GM18858 (cell line): ENCODE data around the gene ITGB2.

Source experiments
- ATAC-seq: cut with Tn5 transposase; IDR thresholded peaks from one replicate; pipeline ENCODE4 v1.9.1; 2021; ENCODE audit not compliant: unreplicated experiment

Gene ITGB2

DNA sequence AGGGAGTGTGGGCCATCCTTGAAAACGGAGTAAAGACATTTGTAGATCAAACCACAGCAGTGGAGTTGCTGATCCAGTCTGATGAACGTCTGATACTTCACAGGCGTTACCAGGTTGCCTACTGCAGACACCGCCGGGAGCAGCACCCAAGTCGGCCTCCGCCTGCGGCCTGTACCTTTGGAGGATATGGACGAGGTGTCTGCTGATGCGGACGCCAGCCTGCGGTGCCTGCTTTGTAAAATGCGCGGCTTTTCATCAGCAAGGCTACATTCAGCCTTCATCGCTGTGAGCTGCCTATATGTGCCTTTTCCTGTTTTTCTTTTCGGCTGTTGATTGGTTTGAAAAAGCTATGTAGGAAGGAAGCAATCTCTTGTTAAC is 35.1 kb upstream of the ITGB2 start:
- no peak for ATAC-seq

DNA sequence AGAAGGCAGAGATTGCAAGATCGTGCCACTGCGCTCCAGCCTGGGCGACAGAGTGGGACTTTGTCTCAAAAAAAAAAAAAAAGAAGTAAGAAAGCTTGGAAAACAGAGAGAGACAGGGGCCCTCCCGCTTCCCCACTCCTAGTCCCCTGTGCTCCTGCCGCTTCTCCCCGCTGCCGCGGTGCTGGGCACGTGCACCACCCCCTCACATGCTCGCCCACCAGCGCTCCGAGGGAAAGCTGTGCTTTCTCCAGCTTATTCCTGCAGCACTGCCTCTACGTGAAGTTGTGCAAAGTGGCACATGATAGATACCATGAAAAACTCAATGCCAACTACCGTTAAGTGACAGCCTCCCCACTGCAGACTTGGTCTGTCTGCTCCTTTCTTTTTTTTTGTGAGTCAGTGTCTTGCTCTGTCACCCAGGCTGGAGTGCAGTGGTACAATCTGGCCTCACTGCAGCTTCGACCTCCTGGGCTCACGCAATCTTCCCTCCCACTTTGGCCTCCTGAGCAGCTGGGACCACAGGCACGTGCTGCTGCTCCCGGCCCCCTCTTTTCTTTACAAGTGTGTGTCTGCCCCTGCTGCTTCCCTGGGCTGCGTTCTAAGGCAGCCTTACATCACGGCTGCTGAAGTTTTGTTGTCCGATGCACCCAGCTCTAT is 34.6 kb upstream of the ITGB2 start:
- ATAC-seq = no peak

DNA sequence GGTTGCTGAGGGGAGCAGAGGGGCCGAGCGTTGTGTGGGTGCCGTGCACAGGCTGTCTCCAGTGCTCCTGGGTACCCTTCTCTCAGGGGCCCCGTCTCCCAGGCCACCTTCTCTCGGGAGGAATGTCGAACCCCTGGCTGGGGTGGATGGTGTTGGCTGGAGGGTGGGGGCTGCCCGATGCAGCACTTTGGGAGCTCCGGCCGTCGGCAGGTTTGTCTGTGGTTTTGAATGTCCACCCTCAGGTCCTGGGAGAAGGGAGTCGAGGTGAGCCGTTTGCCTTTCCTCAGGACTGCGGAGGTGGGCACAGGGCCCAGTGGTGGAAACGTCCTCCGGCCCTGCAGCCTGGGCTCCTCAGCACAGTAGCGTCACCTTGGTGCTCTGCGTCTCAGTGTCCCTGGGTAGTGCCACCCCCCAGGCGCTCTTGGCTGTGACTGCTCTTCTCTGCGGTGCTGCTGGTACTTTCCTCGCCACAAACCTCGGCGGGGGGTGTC is 33.6 kb upstream of the ITGB2 start:
- ATAC-seq = no peak

- no peak for ATAC-seq
These were observed 32.9 kb upstream of the ITGB2 start for GRCh38 chr21:44953628-44954021.

- ATAC-seq = no peak
These were observed 32.4 kb upstream of the ITGB2 start for GRCh38 chr21:44952929-44953627.

DNA sequence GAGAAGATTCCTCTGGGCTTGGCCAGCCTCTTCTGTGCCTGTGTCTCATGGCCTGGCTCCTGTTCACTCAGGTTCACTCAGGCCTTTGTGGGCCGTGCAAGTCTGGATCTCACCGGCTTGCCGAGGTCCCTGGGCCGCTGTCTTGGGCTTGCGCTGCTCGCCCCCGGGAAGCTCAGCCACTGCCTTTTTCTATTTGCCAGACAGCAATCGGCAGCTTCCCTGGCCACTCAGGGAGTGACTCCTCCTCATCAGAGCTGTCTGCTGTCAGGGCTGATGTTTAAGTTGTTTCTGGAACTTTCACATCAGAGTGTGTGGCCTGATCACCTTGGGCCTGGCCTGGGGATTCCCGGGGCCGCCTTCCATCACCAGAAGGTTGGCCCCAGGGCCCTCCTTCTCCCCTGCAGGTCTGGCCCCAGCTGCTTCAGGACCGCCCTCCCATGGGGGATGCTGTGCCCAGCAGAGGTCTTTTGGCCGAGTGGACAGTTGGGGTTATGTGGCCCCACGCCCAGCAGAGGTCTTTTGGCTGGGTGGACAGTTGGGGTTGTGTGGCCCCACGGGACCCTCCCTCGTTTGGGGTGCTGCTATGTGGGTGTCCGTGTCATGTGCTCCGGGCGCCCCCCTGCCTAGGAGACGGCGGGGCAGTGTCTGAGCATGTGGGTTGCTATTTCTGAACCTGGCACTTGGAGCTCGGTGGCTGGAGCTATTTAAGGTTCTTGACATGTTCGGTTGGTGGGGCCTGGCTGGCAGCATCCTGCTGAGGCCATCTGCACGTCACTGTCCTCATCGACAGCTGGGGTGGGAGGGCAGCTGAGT is 31.6 kb upstream of the ITGB2 start:
- no peak for ATAC-seq

DNA sequence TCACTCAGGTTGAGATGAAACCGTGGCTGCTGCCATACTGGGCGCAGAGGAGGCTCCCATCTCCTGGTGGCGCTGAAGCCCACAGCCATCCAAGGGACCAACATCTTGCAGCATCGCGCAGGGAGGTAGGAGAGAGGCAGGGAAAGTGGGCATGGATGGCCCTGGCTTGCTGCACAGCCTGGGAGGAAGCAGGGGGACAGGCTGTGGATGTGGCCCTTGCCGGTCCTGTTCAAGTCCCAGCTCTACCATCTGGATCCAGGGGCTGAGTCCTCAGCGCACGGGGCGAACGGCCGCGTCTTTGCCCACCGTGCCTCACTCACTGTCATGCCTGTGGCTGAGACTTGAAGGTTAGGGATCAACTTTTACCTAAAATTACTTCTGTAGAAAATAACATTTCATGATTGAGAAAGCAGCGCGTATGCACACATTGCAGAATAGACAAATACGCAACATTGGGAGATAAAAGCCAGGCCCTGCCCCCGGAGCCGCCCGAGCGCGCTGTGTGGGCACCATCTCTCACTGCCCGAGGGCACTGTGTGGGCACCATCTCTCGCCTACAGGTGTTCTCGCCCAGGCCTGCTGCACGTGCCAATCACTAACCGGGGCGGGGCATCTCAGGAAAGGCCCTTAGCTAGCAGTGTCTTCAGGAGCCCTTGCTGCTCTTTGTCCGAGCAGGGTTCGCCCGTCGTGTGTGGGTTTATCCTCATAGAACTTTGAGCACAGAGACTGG is 30.7 kb upstream of the ITGB2 start:
- ATAC-seq = no peak

DNA sequence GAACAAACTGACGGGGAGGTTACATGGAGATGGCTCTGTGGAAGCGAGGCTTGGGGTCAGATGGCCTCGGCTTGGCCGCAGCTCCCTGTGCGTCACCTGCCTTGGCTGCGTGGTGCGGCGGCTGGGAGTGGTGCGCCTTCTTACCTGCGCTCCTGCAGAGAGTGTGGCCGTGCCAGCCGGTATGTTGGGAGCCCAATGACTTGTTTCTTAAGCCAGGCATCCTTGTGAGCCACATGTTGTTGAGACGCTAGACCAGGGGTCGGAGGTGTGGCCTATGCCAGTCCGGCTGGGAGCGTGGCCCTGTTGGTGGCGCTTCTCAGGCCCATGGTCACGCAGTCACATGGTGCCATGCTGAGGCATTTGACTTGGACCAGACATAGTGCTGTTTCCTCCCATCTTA is 29.7 kb upstream of the ITGB2 start:
- no peak for ATAC-seq

DNA sequence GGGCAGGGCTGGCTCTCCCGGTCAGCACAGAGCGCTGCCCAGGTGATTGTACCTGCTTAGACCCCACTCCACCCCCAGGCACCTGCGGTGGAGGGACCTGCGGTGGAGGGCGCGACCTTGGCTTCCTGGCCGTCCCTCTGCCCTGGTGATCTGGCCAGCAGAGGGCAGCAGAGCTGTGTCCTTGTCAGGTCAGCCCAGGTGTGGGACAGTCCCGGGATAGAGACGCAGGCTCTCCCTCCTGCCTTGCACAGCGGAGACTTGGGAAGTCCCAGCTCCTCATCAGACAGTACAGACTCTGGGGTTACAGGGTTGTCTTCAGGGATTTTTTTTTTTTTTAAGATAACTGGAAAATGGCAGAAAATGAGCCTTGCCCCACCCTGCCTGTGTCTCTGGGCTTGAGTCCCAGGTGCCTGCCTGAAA is 29.1 kb upstream of the ITGB2 start:
- no peak for ATAC-seq

GRCh38 chr21:44949161-44949778 is 28.6 kb upstream of the ITGB2 start:
- ATAC-seq = no peak

GRCh38 chr21:44948426-44949120 is 27.9 kb upstream of the ITGB2 start:
- no peak for ATAC-seq

DNA sequence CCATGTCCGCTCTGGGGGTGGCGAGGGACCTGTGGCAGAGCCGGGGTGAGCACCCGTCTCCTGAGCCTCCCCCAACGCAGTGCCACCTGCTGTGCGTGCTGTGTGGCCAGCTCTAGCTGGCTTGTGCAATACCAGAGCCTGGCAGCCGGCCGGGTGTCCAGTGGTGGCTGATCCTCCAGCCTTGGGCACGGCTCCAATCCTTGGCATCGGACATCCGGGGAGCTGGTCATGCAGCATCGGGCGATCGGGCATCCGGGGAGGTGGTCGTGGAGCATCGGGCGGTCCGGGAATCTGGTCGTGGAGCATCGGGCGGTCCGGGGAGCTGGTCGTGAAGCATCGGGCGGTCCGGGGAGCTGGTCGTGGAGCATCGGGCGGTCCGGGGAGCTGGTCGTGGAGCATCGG is 27.2 kb upstream of the ITGB2 start:
- ATAC-seq = no peak

DNA sequence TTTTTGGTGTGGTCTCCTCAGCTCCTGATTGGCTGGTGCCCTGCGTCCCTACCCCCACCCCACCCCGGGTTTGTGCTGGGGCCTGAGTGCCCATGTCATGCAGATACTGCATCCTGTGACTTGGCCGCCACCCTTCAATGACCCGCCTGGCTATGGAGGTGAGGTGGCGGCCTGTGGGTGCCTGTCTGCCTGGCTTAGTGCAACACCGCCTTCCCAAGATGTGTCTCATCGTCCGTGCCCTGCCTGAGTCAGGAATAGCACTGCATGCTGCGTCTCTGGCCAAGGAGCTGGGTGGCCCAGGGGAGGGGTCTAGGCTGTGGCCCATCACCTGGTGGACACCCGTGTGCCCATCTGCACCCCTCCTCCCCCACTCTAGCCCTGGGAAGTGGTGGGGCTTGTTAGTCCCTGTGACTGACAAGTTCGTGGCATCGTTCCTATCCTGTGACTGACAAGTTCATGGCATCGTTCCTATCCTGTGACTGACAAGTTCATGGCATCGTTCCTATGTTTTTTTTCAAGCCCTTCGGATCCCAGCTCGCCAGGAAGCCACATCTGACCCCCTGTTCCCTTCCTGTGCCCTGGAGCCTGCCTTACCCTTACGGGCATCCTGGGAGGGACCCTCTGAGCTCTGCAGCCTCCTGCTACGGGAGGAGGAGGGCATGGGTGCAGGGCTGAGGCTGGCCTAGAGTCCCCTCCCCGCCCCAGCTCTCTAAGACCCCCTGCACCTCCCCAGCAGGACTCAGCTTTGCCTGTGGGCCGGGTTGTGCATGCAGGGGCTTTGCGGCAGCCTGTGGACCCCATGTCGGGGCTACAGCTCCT is 26.6 kb upstream of the ITGB2 start:
- ATAC-seq = no peak

GRCh38 chr21:44946254-44947041 is 25.7 kb upstream of the ITGB2 start:
- ATAC-seq = no peak

DNA sequence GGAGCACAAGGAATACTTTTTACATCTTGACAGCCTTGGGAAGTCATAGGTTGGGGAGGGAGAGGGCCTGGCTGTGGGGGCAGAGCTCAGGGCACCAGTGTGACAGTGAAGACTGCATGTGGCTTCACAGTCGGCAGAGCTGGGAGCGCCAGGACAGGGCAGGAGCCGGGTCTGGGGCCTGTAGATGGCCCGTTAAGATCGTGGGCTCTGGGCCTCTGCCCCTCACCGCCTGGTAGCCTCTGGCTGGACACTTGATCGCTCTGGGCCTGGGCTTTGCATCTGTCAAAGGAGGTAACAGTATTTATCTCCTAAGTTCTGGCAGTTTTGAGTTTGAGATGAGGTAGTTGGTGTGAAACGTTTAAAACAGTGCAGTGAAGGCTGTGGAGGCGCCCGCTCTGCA is 23.9 kb upstream of the ITGB2 start:
- no peak for ATAC-seq

GRCh38 chr21:44943686-44944550 is 23.2 kb upstream of the ITGB2 start:
- no peak for ATAC-seq

- no peak for ATAC-seq
These were observed 22.4 kb upstream of the ITGB2 start for GRCh38 chr21:44943005-44943685.
